Measurements from ENCODE around the gene CYP3A5.

DNA sequence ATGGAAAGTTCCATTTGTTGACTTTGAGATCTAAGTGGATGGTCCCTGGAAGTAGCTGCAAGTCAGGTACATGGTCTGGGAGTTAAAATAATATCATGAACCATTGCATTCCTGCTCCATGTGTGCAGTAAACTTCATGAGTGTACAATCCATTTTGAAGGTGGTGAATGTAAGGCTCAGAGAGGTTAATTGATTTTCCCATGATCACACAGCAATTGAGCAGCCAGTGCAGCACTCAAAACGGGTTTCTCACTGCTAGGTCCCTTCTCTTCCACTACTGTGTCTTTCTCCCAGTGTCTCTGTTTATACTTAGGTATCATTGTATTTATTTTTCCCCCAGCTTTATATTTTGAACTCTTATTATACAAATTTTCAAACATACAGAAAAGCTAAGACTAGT is 53.1 kb downstream of the CYP3A5 start:
- TF ChIP-seq, protein P1, sequence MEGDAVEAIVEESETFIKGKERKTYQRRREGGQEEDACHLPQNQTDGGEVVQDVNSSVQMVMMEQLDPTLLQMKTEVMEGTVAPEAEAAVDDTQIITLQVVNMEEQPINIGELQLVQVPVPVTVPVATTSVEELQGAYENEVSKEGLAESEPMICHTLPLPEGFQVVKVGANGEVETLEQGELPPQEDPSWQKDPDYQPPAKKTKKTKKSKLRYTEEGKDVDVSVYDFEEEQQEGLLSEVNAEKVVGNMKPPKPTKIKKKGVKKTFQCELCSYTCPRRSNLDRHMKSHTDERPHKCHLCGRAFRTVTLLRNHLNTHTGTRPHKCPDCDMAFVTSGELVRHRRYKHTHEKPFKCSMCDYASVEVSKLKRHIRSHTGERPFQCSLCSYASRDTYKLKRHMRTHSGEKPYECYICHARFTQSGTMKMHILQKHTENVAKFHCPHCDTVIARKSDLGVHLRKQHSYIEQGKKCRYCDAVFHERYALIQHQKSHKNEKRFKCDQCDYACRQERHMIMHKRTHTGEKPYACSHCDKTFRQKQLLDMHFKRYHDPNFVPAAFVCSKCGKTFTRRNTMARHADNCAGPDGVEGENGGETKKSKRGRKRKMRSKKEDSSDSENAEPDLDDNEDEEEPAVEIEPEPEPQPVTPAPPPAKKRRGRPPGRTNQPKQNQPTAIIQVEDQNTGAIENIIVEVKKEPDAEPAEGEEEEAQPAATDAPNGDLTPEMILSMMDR (conservative IDR thresholded peaks at IDR 0.05) = no peak
- TF ChIP-seq EZH2 (IDR thresholded peaks at IDR 0.05; ENCODE audit: low read depth) = no peak
